NT2/D1 (cell line): ENCODE measurements around the gene ATP6V0A4.

Experiments used
- YY1 ChIP-seq: IDR thresholded peaks from 2 replicates; pipeline ENCODE4 v1.6.1; 2011; ENCODE audit not compliant: insufficient read length, insufficient read depth
- ZNF274 ChIP-seq: IDR thresholded peaks from 2 replicates; pipeline ENCODE4 v1.6.1; 2011; ENCODE audit warnings: mild to moderate bottlenecking, low read depth, low read length

GRCh38 chr7:138657854-138658386, 140.1 kb downstream of the ATP6V0A4 start:
- no peak for TF ChIP-seq ZNF274
- TF ChIP-seq YY1, result no peak
